ENCODE data around the gene CCPG1.

DNA sequence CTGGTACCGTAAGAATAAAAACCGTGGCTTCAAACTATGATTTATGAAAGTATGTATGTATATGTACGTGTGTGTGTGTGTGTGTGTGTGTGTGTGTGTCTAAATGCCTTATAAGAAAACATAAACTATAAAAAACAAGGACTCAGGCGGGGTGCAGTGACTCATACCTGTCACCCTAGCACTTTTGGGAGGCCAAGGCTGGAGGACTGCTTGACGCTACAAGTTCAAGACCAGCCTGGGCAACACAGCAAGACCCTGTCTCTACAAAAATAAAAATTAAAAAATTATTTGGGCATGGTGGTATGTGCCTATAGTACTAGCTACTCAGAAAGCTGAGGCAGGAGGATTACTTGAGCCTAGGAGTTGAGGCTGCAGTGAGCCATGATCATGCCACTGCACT, 29.1 kb downstream of the CCPG1 start:
- TF ChIP-seq MXI1 (IDR thresholded peaks at IDR 0.05; ENCODE audit: low read depth, low read length) (no peak), TCF12 (IDR thresholded peaks at IDR 0.05) (no peak), YY1 (IDR thresholded peaks at IDR 0.05; ENCODE audit: low read depth) (no peak), EZH2phosphoT487 (IDR thresholded peaks at IDR 0.05; ENCODE audit: borderline replicate concordance, low read depth) (no peak), RFX5 (IDR thresholded peaks at IDR 0.05; ENCODE audit: low read length) (no peak), RAD21 (IDR thresholded peaks at IDR 0.05; ENCODE audit: low read length) (no peak), NFIC (IDR thresholded peaks at IDR 0.05; ENCODE audit: borderline replicate concordance) (no peak)
- TF ChIP-seq, protein P1, sequence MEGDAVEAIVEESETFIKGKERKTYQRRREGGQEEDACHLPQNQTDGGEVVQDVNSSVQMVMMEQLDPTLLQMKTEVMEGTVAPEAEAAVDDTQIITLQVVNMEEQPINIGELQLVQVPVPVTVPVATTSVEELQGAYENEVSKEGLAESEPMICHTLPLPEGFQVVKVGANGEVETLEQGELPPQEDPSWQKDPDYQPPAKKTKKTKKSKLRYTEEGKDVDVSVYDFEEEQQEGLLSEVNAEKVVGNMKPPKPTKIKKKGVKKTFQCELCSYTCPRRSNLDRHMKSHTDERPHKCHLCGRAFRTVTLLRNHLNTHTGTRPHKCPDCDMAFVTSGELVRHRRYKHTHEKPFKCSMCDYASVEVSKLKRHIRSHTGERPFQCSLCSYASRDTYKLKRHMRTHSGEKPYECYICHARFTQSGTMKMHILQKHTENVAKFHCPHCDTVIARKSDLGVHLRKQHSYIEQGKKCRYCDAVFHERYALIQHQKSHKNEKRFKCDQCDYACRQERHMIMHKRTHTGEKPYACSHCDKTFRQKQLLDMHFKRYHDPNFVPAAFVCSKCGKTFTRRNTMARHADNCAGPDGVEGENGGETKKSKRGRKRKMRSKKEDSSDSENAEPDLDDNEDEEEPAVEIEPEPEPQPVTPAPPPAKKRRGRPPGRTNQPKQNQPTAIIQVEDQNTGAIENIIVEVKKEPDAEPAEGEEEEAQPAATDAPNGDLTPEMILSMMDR (IDR thresholded peaks at IDR 0.05): no peak
- TF ChIP-seq, protein P2, sequence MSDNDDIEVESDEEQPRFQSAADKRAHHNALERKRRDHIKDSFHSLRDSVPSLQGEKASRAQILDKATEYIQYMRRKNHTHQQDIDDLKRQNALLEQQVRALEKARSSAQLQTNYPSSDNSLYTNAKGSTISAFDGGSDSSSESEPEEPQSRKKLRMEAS (IDR thresholded peaks at IDR 0.05; ENCODE audit: low read depth): no peak
- TF ChIP-seq, protein P3, sequence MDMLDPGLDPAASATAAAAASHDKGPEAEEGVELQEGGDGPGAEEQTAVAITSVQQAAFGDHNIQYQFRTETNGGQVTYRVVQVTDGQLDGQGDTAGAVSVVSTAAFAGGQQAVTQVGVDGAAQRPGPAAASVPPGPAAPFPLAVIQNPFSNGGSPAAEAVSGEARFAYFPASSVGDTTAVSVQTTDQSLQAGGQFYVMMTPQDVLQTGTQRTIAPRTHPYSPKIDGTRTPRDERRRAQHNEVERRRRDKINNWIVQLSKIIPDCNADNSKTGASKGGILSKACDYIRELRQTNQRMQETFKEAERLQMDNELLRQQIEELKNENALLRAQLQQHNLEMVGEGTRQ (IDR thresholded peaks at IDR 0.05; ENCODE audit: borderline replicate concordance, low read depth, low read length): no peak
